SK-N-SH (cell line): ENCODE data around the gene EID3. TPM values are rescaled to one million over a fixed set of nuclear protein-coding genes. Genes with fewer than 3 reads are reported as not detected.

Experiments used
- CTCF ChIA-PET: fragments of 300-600, 350-600 bp; formaldehyde crosslinking; extraction: SDS; loops from one replicate; lab custom pipeline; 2021; lab: Yijun Ruan, JAX
- POLR2A ChIA-PET: fragments of 350-600 bp; sonication (Branson Sonifier 250); formaldehyde crosslinking; extraction: SDS; loops from one replicate; lab custom pipeline; 2020; ENCODE audit warnings: antibody characterized with exemption, inconsistent platforms; lab: Yijun Ruan, JAX
- DNase-seq: peaks from one replicate; pipeline ENCODE4 v3.0.0; 2012
- H2AFZ ChIP-seq: fragments of 200-600 bp; sonication (generic); 2 replicates; pipeline ENCODE4 v1.8.1; 2016; ENCODE audit warnings: antibody characterized with exemption, mild to moderate bottlenecking, low read depth
- H3F3A ChIP-seq: fragments of 200-600 bp; sonication (generic); replicated peaks from 2 replicates; pipeline ENCODE3; 2016; ENCODE audit warnings: antibody characterized with exemption, mild to moderate bottlenecking; ENCODE audit not compliant: insufficient read depth
- H3K27ac ChIP-seq, 2 experiments: fragments of 200-500 bp in 1 of 2; fragments of 200-600 bp in 1 of 2; sonication (Bioruptor generic) in 1 of 2; sonication (generic), shearing (Covaris generic) in 1 of 2; 2 replicates each; pipeline versions ENCODE4 v1.5.1 to v1.6.1; 2014 to 2016; ENCODE audit warnings: low read depth in 2 of 2, inconsistent platforms in 1 of 2, low read length in 1 of 2, mild to moderate bottlenecking in 1 of 2, mixed read lengths in 1 of 2
- H3K27me3 ChIP-seq: fragments of 200-600 bp; sonication (generic), shearing (Covaris generic); 2 replicates; pipeline ENCODE4 v1.6.1; 2016; ENCODE audit warnings: mixed run types; ENCODE audit not compliant: insufficient read depth
- H3K36me3 ChIP-seq, 2 experiments: fragments of 200-500 bp in 1 of 2; fragments of 200-600 bp in 1 of 2; sonication (Bioruptor generic) in 1 of 2; sonication (generic) in 1 of 2; replicated peaks in 1 of 2; 2 replicates each; pipeline versions ENCODE3 to v1.5.1; 2014 to 2016; ENCODE audit warnings: low read length in 1 of 2, mild to moderate bottlenecking in 1 of 2; ENCODE audit not compliant: insufficient read depth in 2 of 2, control insufficient read depth in 1 of 2
- H3K4me1 ChIP-seq, 2 experiments: fragments of 200-500 bp in 1 of 2; fragments of 200-600 bp in 1 of 2; sonication (Bioruptor generic) in 1 of 2; sonication (generic), shearing (Covaris generic) in 1 of 2; 2 replicates each; pipeline versions ENCODE4 v1.5.1 to v1.6.1; 2014 to 2016; ENCODE audit warnings: low read depth in 1 of 2, low read length in 1 of 2, mixed run types in 1 of 2; ENCODE audit not compliant: insufficient read depth in 2 of 2, control insufficient read depth in 1 of 2
- H3K4me2 ChIP-seq: fragments of 200-600 bp; sonication (generic), shearing (Covaris generic); 2 replicates; pipeline ENCODE4 v1.6.1; 2017; ENCODE audit warnings: mixed run types
- H3K4me3 ChIP-seq, 2 experiments: fragments of 200-500 bp in 1 of 2; fragments of 200-600 bp in 1 of 2; sonication (Bioruptor generic) in 1 of 2; sonication (generic), shearing (Covaris generic) in 1 of 2; 2 replicates each; pipeline versions ENCODE4 v1.5.1 to v1.8.1; 2014 to 2016; ENCODE audit warnings: low read depth in 2 of 2, inconsistent platforms in 1 of 2, low read length in 1 of 2, mild to moderate bottlenecking in 1 of 2, mixed read lengths in 1 of 2, moderate library complexity in 1 of 2
- H3K79me2 ChIP-seq: fragments of 200-600 bp; sonication (generic); 2 replicates; pipeline ENCODE4 v1.8.1; 2017; ENCODE audit warnings: mild to moderate bottlenecking; ENCODE audit not compliant: insufficient read depth
- H3K9ac ChIP-seq: fragments of 200-600 bp; sonication (generic); 2 replicates; pipeline ENCODE4 v1.6.1; 2017; ENCODE audit warnings: mixed run types
- H3K9me2 ChIP-seq: fragments of 200-600 bp; sonication (generic); 2 replicates; pipeline ENCODE4 v1.6.1; 2017; ENCODE audit warnings: mixed run types
- H3K9me3 ChIP-seq: fragments of 200-600 bp; sonication (generic); 2 replicates; pipeline ENCODE4 v1.6.1; 2017; ENCODE audit warnings: mixed run types, mild to moderate bottlenecking, moderate library complexity
- H4K20me1 ChIP-seq: fragments of 200-600 bp; sonication (generic); 2 replicates; pipeline ENCODE4 v1.6.1; 2017; ENCODE audit warnings: mild to moderate bottlenecking, mixed run types; ENCODE audit not compliant: insufficient read depth
- CTCF ChIP-seq: fragments of 200-600 bp; sonication (generic); IDR thresholded peaks from 2 replicates; pipeline ENCODE4 v1.6.1; 2017; ENCODE audit warnings: antibody characterized with exemption, mild to moderate bottlenecking, moderate library complexity
- EZH2phosphoT487 ChIP-seq: fragments of 200-600 bp; sonication (generic); IDR thresholded peaks from 2 replicates; pipeline ENCODE4 v1.6.1; 2017; ENCODE audit warnings: low read depth, mixed run types, mild to moderate bottlenecking, antibody characterized with exemption, moderate library complexity, borderline replicate concordance
- FOXM1 ChIP-seq: IDR thresholded peaks from 2 replicates; pipeline ENCODE4 v1.4.0; 2012; ENCODE audit warnings: low read depth, mild to moderate bottlenecking
- GATA2 ChIP-seq: sonication (generic); formaldehyde crosslinking; IDR thresholded peaks from 2 replicates; pipeline ENCODE4 v1.5.0; 2020; ENCODE audit warnings: mild to moderate bottlenecking, missing genetic modification reagents
- IRF3 ChIP-seq: fragments of 150-350 bp; IDR thresholded peaks from 2 replicates; pipeline ENCODE4 v1.6.1; 2016; ENCODE audit warnings: mild to moderate bottlenecking, low read depth, low read length
- JUND ChIP-seq: IDR thresholded peaks from 2 replicates; pipeline ENCODE4 v1.4.0; 2012
- MAX ChIP-seq: IDR thresholded peaks from 2 replicates; pipeline ENCODE4 v1.4.0; 2012; ENCODE audit warnings: low read depth
- MEF2A ChIP-seq: IDR thresholded peaks from 2 replicates; pipeline ENCODE4 v1.4.0; 2012; ENCODE audit warnings: low read depth, borderline replicate concordance
- NFIC ChIP-seq: IDR thresholded peaks from 2 replicates; pipeline ENCODE4 v1.4.0; 2012; ENCODE audit warnings: borderline replicate concordance
- PBX3 ChIP-seq: IDR thresholded peaks from 2 replicates; pipeline ENCODE4; 2012
- RAD21 ChIP-seq: IDR thresholded peaks from 2 replicates; pipeline ENCODE4 v1.6.1; 2012; ENCODE audit warnings: mild to moderate bottlenecking, low read length
- RCOR1 ChIP-seq: fragments of 150-350 bp; IDR thresholded peaks from 2 replicates; pipeline ENCODE4 v1.6.1; 2017; ENCODE audit warnings: antibody characterized with exemption, low read length
- REST ChIP-seq: IDR thresholded peaks from 2 replicates; pipeline ENCODE4 v1.6.1; 2012; ENCODE audit warnings: mild to moderate bottlenecking, low read depth, low read length, moderate library complexity
- SMC3 ChIP-seq: IDR thresholded peaks from 2 replicates; pipeline ENCODE4 v1.6.1; 2012; ENCODE audit warnings: low read depth, low read length, improper control_type of control experiment
- TCF12 ChIP-seq: IDR thresholded peaks from 2 replicates; pipeline ENCODE4 v1.4.0; 2012
- TEAD4 ChIP-seq: IDR thresholded peaks from 2 replicates; pipeline ENCODE4 v1.4.0; 2012; ENCODE audit warnings: mild to moderate bottlenecking, borderline replicate concordance; ENCODE audit not compliant: insufficient read depth
- WGBS: methylation state at CpG from one replicate; pipeline ENCODE4 v1.1.6; 2017; ENCODE audit warnings: low lambda C conversion rate; 5-methylcytosine and 5-hydroxymethylcytosine counted together
- polyA plus RNA-seq, 3 experiments: library from polyadenylated mRNA; depleted of rRNA; stranded (reverse); fragments of >200 nt; gene quantifications; 2 replicates each; pipeline ENCODE4 v1.2.3, GENCODE V29; 2012

The EID3 gene
- polyA plus RNA-seq, 1 of the 3 experiments (the other 2 are of a cell fraction) = 0.92 TPM

- TF ChIP-seq EZH2phosphoT487 (no peak), NFIC (no peak), CTCF (no peak)
- TF ChIP-seq, all 33 proteins: peak for 0
- Histone ChIP-seq H3K36me3 (peaks cover 24 to 34% of the 10 kb centered on the region in 2 experiments), H3K79me2 (peaks cover 92% of the 10 kb centered on the region), H3K4me2 (no peak overlapping the region), H3K27ac (no peak overlapping the region), H3K9me2 (no peaks in the 10 kb centered on the region), H4K20me1 (peaks cover 70% of the 10 kb centered on the region), H3K9me3 (no peaks in the 10 kb centered on the region), H3K4me3 (no peak overlapping the region), H3K9ac (no peak overlapping the region), H3K4me1 (peaks cover 14 to 17% of the 10 kb centered on the region in 2 experiments; a peak in 3 of 4 replicates), H2AFZ (no peak overlapping the region), H3K27me3 (no peaks in the 10 kb centered on the region), H3F3A (peaks cover 17% of the 10 kb centered on the region)
- WGBS = 74% methylated on average over 5 of the region's 5 CpGs
- ChIA-PET POLR2A (no interaction called here), CTCF (interaction anchor here (1.0 to 1.4 kb wide), 4 partner anchors 11 to 182 kb away, joined by 3 to 4 read pairs (median 4); no protein-coding TSS in a partner anchor)
- no peak for DNase-seq
Measured at GRCh38 chr12:104290855-104291254, 12.7 kb upstream of the EID3 start.

- Histone ChIP-seq H3K9me2 (no peaks in the 10 kb centered on the region), H3K27me3 (no peaks in the 10 kb centered on the region), H3F3A (peaks cover 8% of the 10 kb centered on the region), H4K20me1 (peaks cover 81% of the 10 kb centered on the region), H3K27ac (no peak overlapping the region), H3K79me2 (peaks cover 99% of the 10 kb centered on the region), H3K4me3 (no peak overlapping the region), H3K36me3 (peaks cover 31 to 44% of the 10 kb centered on the region in 2 experiments), H3K9ac (no peak overlapping the region), H2AFZ (no peak overlapping the region), H3K4me2 (no peak overlapping the region), H3K9me3 (no peaks in the 10 kb centered on the region), H3K4me1 (peaks cover 7 to 10% of the 10 kb centered on the region in 2 experiments; a peak in 3 of 4 replicates)
- 47% methylated on average over 5 of the region's 5 CpGs for WGBS
- TF ChIP-seq TCF12 = no peak
- TF ChIP-seq RCOR1 = no peak
- no peak for TF ChIP-seq MEF2A
- no peak for TF ChIP-seq IRF3
- TF ChIP-seq RAD21 = no peak
- TF ChIP-seq REST = no peak
- TF ChIP-seq GATA2 (CRISPR knock-in tag) = no peak
- no peak for TF ChIP-seq JUND
- no peak for TF ChIP-seq MAX
- no peak for TF ChIP-seq FOXM1
- no peak for TF ChIP-seq PBX3
- TF ChIP-seq EZH2phosphoT487 = no peak
- TF ChIP-seq TEAD4 = no peak
- no peak for TF ChIP-seq SMC3
- no peak for TF ChIP-seq NFIC
- DNase-seq = no peak
- ChIA-PET POLR2A (no interaction called here), CTCF (interaction anchor here (1.2 to 1.5 kb wide), 4 partner anchors 10 to 92 kb away, joined by 3 to 4 read pairs (median 4); no protein-coding TSS in a partner anchor)
Measured at GRCh38 chr12:104291867-104292524, 11.5 kb upstream of the EID3 start.
